Muscle layer of duodenum (tissue), 2 donors: ENCODE measurements around the gene LFNG.

Experiments used
- H3K27ac ChIP-seq: one replicate; pipeline ENCODE4 v1.7.0; 2013; ENCODE audit warnings: mild to moderate bottlenecking, low read length
- H3K27me3 ChIP-seq: one replicate; pipeline ENCODE4 v1.7.0; 2013; ENCODE audit warnings: low read depth, mild to moderate bottlenecking, control low read depth, low read length
- H3K36me3 ChIP-seq, 2 donors: one replicate each; pipeline ENCODE4 v1.7.0; 2013; ENCODE audit warnings: low read length in 2 of 2, control low read depth in 1 of 2, mild to moderate bottlenecking in 1 of 2; ENCODE audit not compliant: insufficient read depth in 2 of 2, control insufficient read depth in 1 of 2
- H3K4me1 ChIP-seq, 2 donors: one replicate each; pipeline ENCODE4 v1.7.0; 2013; ENCODE audit warnings: low read length in 2 of 2, mild to moderate bottlenecking in 2 of 2, control low read depth in 1 of 2, moderate library complexity in 1 of 2; ENCODE audit not compliant: insufficient read depth in 2 of 2, control insufficient read depth in 1 of 2
- H3K4me3 ChIP-seq, 2 donors: one replicate each; pipeline ENCODE4 v1.7.0; 2013; ENCODE audit warnings: low read length in 2 of 2, low read depth in 1 of 2, mild to moderate bottlenecking in 1 of 2
- H3K9me3 ChIP-seq, 2 donors: one replicate each; pipeline ENCODE4 v1.7.0; 2013; ENCODE audit warnings: low read length in 2 of 2, control low read depth in 1 of 2, mild to moderate bottlenecking in 1 of 2; ENCODE audit not compliant: control insufficient read depth in 1 of 2
- donor health status: healthy.

LFNG gene

GRCh38 chr7:2519119-2519930 lies at the start of gene LFNG:
LFNG (plus strand) TSS chr7:2519774; CDS start chr7:2519862, 88 bp downstream.
- Histone ChIP-seq H3K4me1 (peaks cover 9 to 55% of the 10 kb centered on the region in 2 donors), H3K9me3 (no peaks in the 10 kb centered on the region), H3K36me3 (no peaks in the 10 kb centered on the region), H3K27me3 (no peaks in the 10 kb centered on the region), H3K4me3 (peak within 1 kb of the TSS; percentile 61 to 64), H3K27ac (peak within 1 kb of the TSS; percentile 43)

- no peaks in the 10 kb centered on the region for H3K36me3 ChIP-seq
- H3K9me3 ChIP-seq: no peaks in the 10 kb centered on the region
- no peak overlapping the region for H3K27ac ChIP-seq
- H3K4me1 ChIP-seq: peaks cover 0 to 5% of the 10 kb centered on the region in 2 donors
- no peak overlapping the region for H3K4me3 ChIP-seq
- no peaks in the 10 kb centered on the region for H3K27me3 ChIP-seq
Measured at GRCh38 chr7:2470204-2471021, 49.2 kb upstream of the LFNG start.

- Histone ChIP-seq H3K27me3 (no peaks in the 10 kb centered on the region), H3K4me1 (peaks cover 0 to 5% of the 10 kb centered on the region in 2 donors)
Measured at GRCh38 chr7:2471022-2471329, 48.6 kb upstream of the LFNG start.

GRCh38 chr7:2471396-2471795 lies 48.2 kb upstream of the LFNG start:
- Histone ChIP-seq H3K4me3 (no peak overlapping the region), H3K4me1 (peaks cover 0 to 5% of the 10 kb centered on the region in 2 donors), H3K36me3 (no peaks in the 10 kb centered on the region), H3K9me3 (no peaks in the 10 kb centered on the region), H3K27ac (no peak overlapping the region), H3K27me3 (no peaks in the 10 kb centered on the region)

More at GRCh38 chr7:2471022-2471329, 48.6 kb upstream of the LFNG start:
- no peaks in the 10 kb centered on the region for H3K9me3 ChIP-seq
- no peak overlapping the region for H3K4me3 ChIP-seq
- no peak overlapping the region for H3K27ac ChIP-seq
- H3K36me3 ChIP-seq: no peaks in the 10 kb centered on the region

GRCh38 chr7:2472739-2473138 lies 46.8 kb upstream of the LFNG start:
- Histone ChIP-seq H3K36me3 (no peaks in the 10 kb centered on the region), H3K4me1 (peaks cover 0 to 11% of the 10 kb centered on the region in 2 donors), H3K4me3 (no peak overlapping the region), H3K9me3 (no peaks in the 10 kb centered on the region), H3K27me3 (no peaks in the 10 kb centered on the region), H3K27ac (no peak overlapping the region)

GRCh38 chr7:2473496-2474180 lies 45.9 kb upstream of the LFNG start:
- Histone ChIP-seq H3K9me3 (no peaks in the 10 kb centered on the region), H3K36me3 (no peaks in the 10 kb centered on the region), H3K27me3 (no peaks in the 10 kb centered on the region), H3K4me1 (peaks cover 0 to 20% of the 10 kb centered on the region in 2 donors), H3K4me3 (no peak overlapping the region), H3K27ac (no peak overlapping the region)

- Histone ChIP-seq H3K4me1 (peaks cover 0 to 24% of the 10 kb centered on the region in 2 donors), H3K27me3 (no peaks in the 10 kb centered on the region), H3K27ac (no peak overlapping the region), H3K4me3 (no peak overlapping the region), H3K9me3 (no peaks in the 10 kb centered on the region), H3K36me3 (no peaks in the 10 kb centered on the region)
Measured at GRCh38 chr7:2474224-2474623, 45.4 kb upstream of the LFNG start.

GRCh38 chr7:2474813-2475677 lies 44.5 kb upstream of the LFNG start:
- Histone ChIP-seq H3K27me3 (no peaks in the 10 kb centered on the region), H3K4me1 (peaks cover 0 to 28% of the 10 kb centered on the region in 2 donors), H3K27ac (no peak overlapping the region), H3K36me3 (no peaks in the 10 kb centered on the region), H3K9me3 (no peaks in the 10 kb centered on the region), H3K4me3 (no peak overlapping the region)

- H3K27ac ChIP-seq: no peak overlapping the region
Measured at GRCh38 chr7:2475678-2476015, 43.9 kb upstream of the LFNG start.

GRCh38 chr7:2476298-2476697 lies 43.3 kb upstream of the LFNG start, which contains the start of gene GRIFIN:
GRIFIN (minus strand) TSS chr7:2476398; CDS start chr7:2476383, 15 bp downstream.
- H3K9me3 ChIP-seq: no peaks in the 10 kb centered on the region
- H3K4me3 ChIP-seq: no peak within 1 kb of the TSS
- no peaks in the 10 kb centered on the region for H3K27me3 ChIP-seq
- no peak within 1 kb of the TSS for H3K27ac ChIP-seq
- peaks cover 0 to 24% of the 10 kb centered on the region in 2 donors for H3K4me1 ChIP-seq
- no peaks in the 10 kb centered on the region for H3K36me3 ChIP-seq

More at GRCh38 chr7:2475678-2476015, 43.9 kb upstream of the LFNG start:
- Histone ChIP-seq H3K9me3 (no peaks in the 10 kb centered on the region), H3K4me1 (peaks cover 0 to 28% of the 10 kb centered on the region in 2 donors), H3K27me3 (no peaks in the 10 kb centered on the region), H3K4me3 (no peak overlapping the region), H3K36me3 (no peaks in the 10 kb centered on the region)
